Neural progenitor cell (in vitro differentiated cells): ENCODE results near the gene EYS.

ENCODE experiments used
- CTCF ChIP-seq: fragments of 200-600 bp; sonication (generic); IDR thresholded peaks from 2 replicates; pipeline ENCODE4 v1.5.1; 2017; ENCODE audit warnings: antibody characterized with exemption, mild to moderate bottlenecking
- EZH2 ChIP-seq: fragments of 200-600 bp; sonication (generic); IDR thresholded peaks from 2 replicates; pipeline ENCODE4 v1.6.1; 2017; ENCODE audit warnings: antibody characterized with exemption, mild to moderate bottlenecking, moderate library complexity
- EZH2phosphoT487 ChIP-seq: fragments of 200-600 bp; sonication (generic); IDR thresholded peaks from 2 replicates; pipeline ENCODE4 v1.6.1; 2017; ENCODE audit warnings: antibody characterized with exemption

DNA sequence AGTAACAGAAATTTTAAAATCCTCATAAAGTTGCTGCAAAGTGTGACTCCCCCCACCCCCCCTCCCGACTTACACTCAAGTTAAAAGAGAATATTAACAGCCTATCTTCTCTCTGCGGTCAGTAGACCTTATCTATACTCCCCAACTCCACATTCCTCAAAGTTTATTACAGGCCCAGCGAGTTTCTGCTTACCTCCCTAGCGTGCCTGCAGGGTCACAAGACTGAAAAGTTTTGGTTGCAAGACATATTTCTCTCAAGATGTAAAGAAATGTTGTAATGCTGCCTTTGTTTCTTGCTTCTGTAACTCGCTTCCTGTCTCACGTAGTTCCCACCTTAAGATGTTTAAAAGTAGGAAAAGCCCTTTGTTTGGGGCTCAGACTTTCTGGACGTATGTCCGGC, 1371.8 kb downstream of the EYS start:
- TF ChIP-seq CTCF (no peak), EZH2phosphoT487 (no peak), EZH2 (no peak)
